Measurements from ENCODE around the gene NADK2.

DNA sequence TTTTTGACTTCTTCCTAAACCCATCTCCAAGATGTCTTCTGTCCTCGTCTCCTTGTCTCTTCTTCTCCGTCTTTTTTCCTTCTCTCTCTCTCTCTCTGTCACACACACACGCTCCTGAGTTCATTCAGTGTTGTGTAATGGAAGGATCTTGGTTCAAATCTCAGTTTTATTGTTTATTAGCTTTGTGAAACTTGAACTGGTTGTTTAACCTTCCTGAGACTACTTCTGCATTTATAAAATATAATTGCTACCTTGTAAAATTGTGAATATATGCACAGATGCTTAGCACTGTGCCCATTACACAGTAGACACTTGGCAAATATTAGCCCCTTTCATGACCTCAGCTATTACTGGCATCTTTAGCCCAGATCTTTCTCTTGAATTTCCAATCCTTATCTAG, 2.4 kb upstream of the NADK2 start:
- TF ChIP-seq, protein P1, sequence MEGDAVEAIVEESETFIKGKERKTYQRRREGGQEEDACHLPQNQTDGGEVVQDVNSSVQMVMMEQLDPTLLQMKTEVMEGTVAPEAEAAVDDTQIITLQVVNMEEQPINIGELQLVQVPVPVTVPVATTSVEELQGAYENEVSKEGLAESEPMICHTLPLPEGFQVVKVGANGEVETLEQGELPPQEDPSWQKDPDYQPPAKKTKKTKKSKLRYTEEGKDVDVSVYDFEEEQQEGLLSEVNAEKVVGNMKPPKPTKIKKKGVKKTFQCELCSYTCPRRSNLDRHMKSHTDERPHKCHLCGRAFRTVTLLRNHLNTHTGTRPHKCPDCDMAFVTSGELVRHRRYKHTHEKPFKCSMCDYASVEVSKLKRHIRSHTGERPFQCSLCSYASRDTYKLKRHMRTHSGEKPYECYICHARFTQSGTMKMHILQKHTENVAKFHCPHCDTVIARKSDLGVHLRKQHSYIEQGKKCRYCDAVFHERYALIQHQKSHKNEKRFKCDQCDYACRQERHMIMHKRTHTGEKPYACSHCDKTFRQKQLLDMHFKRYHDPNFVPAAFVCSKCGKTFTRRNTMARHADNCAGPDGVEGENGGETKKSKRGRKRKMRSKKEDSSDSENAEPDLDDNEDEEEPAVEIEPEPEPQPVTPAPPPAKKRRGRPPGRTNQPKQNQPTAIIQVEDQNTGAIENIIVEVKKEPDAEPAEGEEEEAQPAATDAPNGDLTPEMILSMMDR (IDR thresholded peaks at IDR 0.05), result no peak
- TF ChIP-seq POLR2A (IDR thresholded peaks at IDR 0.05), result no peak
